ENCODE data around the gene SCAPER.
A peak's percentile ranks its signal among the peaks of the same experiment; 100 is the strongest.
"Not testable (repeated sequence)": the region's sequence is repeated elsewhere in the genome, so short reads cannot be mapped to it uniquely, and the experiment has no call there.

Gene SCAPER

DNA sequence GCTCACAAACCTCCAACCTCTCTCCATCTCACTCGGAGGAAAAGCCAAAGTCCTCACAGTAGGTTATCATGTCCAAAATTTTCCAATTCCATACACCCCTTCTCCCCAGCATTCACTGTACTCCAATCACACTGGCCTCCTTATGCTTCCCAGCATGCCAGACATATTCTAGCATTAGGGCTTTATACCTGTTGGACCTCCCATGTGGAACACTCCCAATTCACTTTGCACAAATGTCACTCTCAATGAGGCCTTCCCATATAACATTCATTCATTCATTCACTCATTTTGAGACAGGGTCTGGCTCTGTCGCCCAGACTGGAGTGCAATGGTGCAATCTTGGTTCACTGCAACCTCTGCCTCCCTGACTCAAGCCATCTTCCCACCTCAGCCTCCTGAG lies 19.9 kb downstream of the SCAPER start:
- ChIA-PET POLR2A (no interaction called here), CTCF (interaction anchor here (0.7 kb wide), 1 partner anchor 563 kb away, joined by 4 read pairs; no protein-coding TSS in a partner anchor)
- TF ChIP-seq SCRT1 (tag by site-specific recombination; IDR thresholded peaks at IDR 0.05; ENCODE audit: borderline replicate concordance) (peak; percentile 63; the same call in 1 of the 2 replicates), SCRT2 (tag by site-specific recombination; IDR thresholded peaks at IDR 0.05) (peak; percentile 56; the same call in 1 of the 2 replicates)
- TF ChIP-seq, protein P1, sequence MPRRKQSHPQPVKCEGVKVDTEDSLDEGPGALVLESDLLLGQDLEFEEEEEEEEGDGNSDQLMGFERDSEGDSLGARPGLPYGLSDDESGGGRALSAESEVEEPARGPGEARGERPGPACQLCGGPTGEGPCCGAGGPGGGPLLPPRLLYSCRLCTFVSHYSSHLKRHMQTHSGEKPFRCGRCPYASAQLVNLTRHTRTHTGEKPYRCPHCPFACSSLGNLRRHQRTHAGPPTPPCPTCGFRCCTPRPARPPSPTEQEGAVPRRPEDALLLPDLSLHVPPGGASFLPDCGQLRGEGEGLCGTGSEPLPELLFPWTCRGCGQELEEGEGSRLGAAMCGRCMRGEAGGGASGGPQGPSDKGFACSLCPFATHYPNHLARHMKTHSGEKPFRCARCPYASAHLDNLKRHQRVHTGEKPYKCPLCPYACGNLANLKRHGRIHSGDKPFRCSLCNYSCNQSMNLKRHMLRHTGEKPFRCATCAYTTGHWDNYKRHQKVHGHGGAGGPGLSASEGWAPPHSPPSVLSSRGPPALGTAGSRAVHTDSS (tag by site-specific recombination; IDR thresholded peaks at IDR 0.05), result no peak
- Histone ChIP-seq H3K36me3 (ENCODE audit: control insufficient read depth in 2 of 2, insufficient read depth in 1 of 2, low read length in 2 of 2) (peaks cover 8 to 25% of the 10 kb centered on the region in 2 experiments), H3K4me3 (ENCODE audit: low read depth, low read length) (no peak overlapping the region), H3K9me3 (ENCODE audit: control insufficient read depth, insufficient read depth, low read depth, low read length) (no peaks in the 10 kb centered on the region), H3K4me1 (ENCODE audit: control insufficient read depth, insufficient read depth, low read length) (no peaks in the 10 kb centered on the region), H3K27ac (ENCODE audit: extremely low read depth, low read depth, low read length) (no peak overlapping the region)

DNA sequence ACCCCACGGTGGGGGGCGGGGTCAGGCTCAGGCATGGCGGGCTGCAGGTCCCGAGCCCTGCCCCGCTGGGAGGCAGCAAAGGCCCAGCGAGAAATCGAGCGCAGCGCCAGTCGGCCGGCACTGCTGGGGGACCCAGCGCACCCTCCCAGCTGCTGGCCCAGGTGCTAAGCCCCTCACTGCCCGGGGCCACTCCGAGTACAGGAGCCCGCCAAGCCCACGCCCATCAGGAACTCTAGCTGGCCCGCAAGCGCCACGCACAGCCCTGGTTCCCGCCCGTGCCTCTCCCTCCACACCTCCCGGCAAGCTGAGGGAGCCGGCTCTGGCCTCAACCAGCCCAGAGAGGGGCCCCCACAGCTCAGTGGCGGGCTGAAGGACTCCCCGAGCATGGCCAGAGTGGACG lies 29.2 kb downstream of the SCAPER start:
- POLR2A ChIA-PET, result no interaction called here
- Histone ChIP-seq H3K4me1 (ENCODE audit: control insufficient read depth, insufficient read depth, low read length) (no peaks in the 10 kb centered on the region), H3K27ac (ENCODE audit: extremely low read depth, low read depth, low read length) (no peak overlapping the region), H3K36me3 (ENCODE audit: control insufficient read depth in 2 of 2, insufficient read depth in 1 of 2, low read length in 2 of 2) (peaks cover 10 to 17% of the 10 kb centered on the region in 2 experiments), H3K4me3 (ENCODE audit: low read depth, low read length) (no peak overlapping the region), H3K9me3 (ENCODE audit: control insufficient read depth, insufficient read depth, low read depth, low read length) (no peaks in the 10 kb centered on the region)
- no peak for TF ChIP-seq REST (tag by site-specific recombination; IDR thresholded peaks at IDR 0.05)
- TF ChIP-seq ZNF202 (tag by site-specific recombination; IDR thresholded peaks at IDR 0.05; ENCODE audit: borderline replicate concordance), result peak; percentile 70; the same call in 1 of the 2 replicates
- CTCF ChIA-PET, result no interaction called here

DNA sequence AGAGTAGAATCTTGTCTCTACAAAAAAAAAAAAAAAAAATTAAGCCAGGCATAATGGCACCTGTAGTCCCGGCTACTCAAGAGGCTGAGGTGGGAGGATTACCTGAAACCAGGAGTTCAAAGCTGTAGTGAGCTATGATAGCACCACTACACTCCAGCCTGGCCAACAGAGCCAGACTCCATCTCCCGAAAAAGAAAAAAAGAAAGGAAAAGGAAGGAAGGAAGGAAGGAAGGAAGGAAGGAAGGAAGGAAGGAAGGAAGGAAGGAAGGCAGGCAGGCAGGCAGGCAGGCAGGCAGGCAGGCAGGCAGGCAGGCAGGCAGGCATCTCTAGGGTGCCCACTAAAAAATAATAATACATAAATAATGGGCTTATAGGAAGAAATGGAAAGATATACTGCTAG lies 32.1 kb downstream of the SCAPER start:
- CTCF ChIA-PET, result interaction anchor here (1.0 kb wide), 1 partner anchor 40 kb away, joined by 3 read pairs; no protein-coding TSS in a partner anchor
- POLR2A ChIA-PET; H3K4me1 ChIP-seq (ENCODE audit: control insufficient read depth, insufficient read depth, low read length); H3K9me3 ChIP-seq (ENCODE audit: control insufficient read depth, insufficient read depth, low read depth, low read length); H3K27ac ChIP-seq (ENCODE audit: extremely low read depth, low read depth, low read length); H3K4me3 ChIP-seq (ENCODE audit: low read depth, low read length): not testable (repeated sequence)
- peaks cover 10 to 13% of the 10 kb centered on the region in 2 experiments for H3K36me3 ChIP-seq (ENCODE audit: control insufficient read depth in 2 of 2, insufficient read depth in 1 of 2, low read length in 2 of 2)
- TF ChIP-seq ZNF366 (tag by site-specific recombination; conservative IDR thresholded peaks at IDR 0.05), result peak; percentile 67

- Histone ChIP-seq H3K4me1 (ENCODE audit: control insufficient read depth, insufficient read depth, low read length) (no peaks in the 10 kb centered on the region), H3K9me3 (ENCODE audit: control insufficient read depth, insufficient read depth, low read depth, low read length) (no peaks in the 10 kb centered on the region), H3K4me3 (ENCODE audit: low read depth, low read length) (no peak overlapping the region), H3K36me3 (ENCODE audit: control insufficient read depth in 2 of 2, insufficient read depth in 1 of 2, low read length in 2 of 2) (peaks cover 9 to 10% of the 10 kb centered on the region in 2 experiments; a peak in 2 of 3 replicates), H3K27ac (ENCODE audit: extremely low read depth, low read depth, low read length) (no peak overlapping the region)
- CTCF ChIA-PET, result interaction anchor here (0.6 to 1.0 kb wide), 4 partner anchors 225 to 724 kb away, joined by 3 to 4 read pairs (median 3); no protein-coding TSS in a partner anchor
- POLR2A ChIA-PET, result no interaction called here
- no peak for TF ChIP-seq ZNF843 (tag by site-specific recombination; IDR thresholded peaks at IDR 0.05)
- peak; percentile 25; the same call in 1 of the 2 replicates for TF ChIP-seq PRDM1 (tag by site-specific recombination; IDR thresholded peaks at IDR 0.05)
These were observed 33.2 kb downstream of the SCAPER start for GRCh38 chr15:76871930-76872329.

GRCh38 chr15:76868740-76869139 lies 36.4 kb downstream of the SCAPER start:
- H3K9me3 ChIP-seq (ENCODE audit: control insufficient read depth, insufficient read depth, low read depth, low read length), result no peaks in the 10 kb centered on the region
- H3K4me1 ChIP-seq (ENCODE audit: control insufficient read depth, insufficient read depth, low read length), result peaks cover 8% of the 10 kb centered on the region; the same call in 1 of the 2 replicates
- ChIA-PET POLR2A (no interaction called here), CTCF (interaction anchor here (2.0 to 4.1 kb wide), 6 partner anchors 8 to 730 kb away, joined by 6 to 35 read pairs (median 12); no protein-coding TSS in a partner anchor)
- no peak overlapping the region for H3K4me3 ChIP-seq (ENCODE audit: low read depth, low read length)
- peaks cover 0 to 3% of the 10 kb centered on the region in 2 experiments; a peak in 1 of 3 replicates for H3K36me3 ChIP-seq (ENCODE audit: control insufficient read depth in 2 of 2, insufficient read depth in 1 of 2, low read length in 2 of 2)
- no peak overlapping the region for H3K27ac ChIP-seq (ENCODE audit: extremely low read depth, low read depth, low read length)
- TF ChIP-seq ZNF701 (tag by site-specific recombination; IDR thresholded peaks at IDR 0.05) (no peak), ZBTB21 (tag by site-specific recombination; IDR thresholded peaks at IDR 0.05) (no peak), GLI4 (tag by site-specific recombination; IDR thresholded peaks at IDR 0.05) (no peak), ZSCAN18 (tag by site-specific recombination; IDR thresholded peaks at IDR 0.05) (no peak), ZBTB48 (tag by site-specific recombination; IDR thresholded peaks at IDR 0.05) (no peak), ZNF677 (tag by site-specific recombination; IDR thresholded peaks at IDR 0.05) (no peak), ZNF664 (tag by site-specific recombination; IDR thresholded peaks at IDR 0.05) (no peak), ZNF707 (tag by site-specific recombination; IDR thresholded peaks at IDR 0.05) (no peak), ZNF610 (tag by site-specific recombination; IDR thresholded peaks at IDR 0.05; ENCODE audit: borderline replicate concordance) (no peak)

Data from HEK293 (cell line).